Astrocyte (in vitro differentiated cells and primary cell): Measurements from ENCODE around the gene GNE. TPM values are rescaled to one million over a fixed set of nuclear protein-coding genes. Genes with fewer than 3 reads are reported as not detected.

Experiments
- DNase-seq: peaks from one replicate; pipeline ENCODE4 v3.0.0-alpha.2; 2010; ENCODE audit warnings: low read depth
- FAIRE-seq: peaks from 2 replicates; lab custom pipeline; 2011; peaks lifted over from hg19 to GRCh38; lab: Jason Lieb, UNC
- H2AFZ ChIP-seq: 2 replicates; pipeline ENCODE4 v1.6.0; 2012; ENCODE audit warnings: low read depth, low read length, inconsistent platforms
- H3K27ac ChIP-seq: 2 replicates; pipeline ENCODE4 v1.5.1; 2011; ENCODE audit warnings: low read depth, low read length, inconsistent platforms
- H3K27me3 ChIP-seq: 2 replicates; pipeline ENCODE4 v1.6.0; 2011; ENCODE audit warnings: low read length, inconsistent platforms; ENCODE audit not compliant: insufficient read depth
- H3K36me3 ChIP-seq: 2 replicates; pipeline ENCODE4 v1.5.1; 2011; ENCODE audit warnings: low read length, inconsistent platforms; ENCODE audit not compliant: insufficient read depth
- H3K4me1 ChIP-seq: 2 replicates; pipeline ENCODE4 v1.5.1; 2011; ENCODE audit warnings: low read length, inconsistent platforms; ENCODE audit not compliant: insufficient read depth
- H3K4me2 ChIP-seq: 2 replicates; pipeline ENCODE4 v1.6.0; 2012; ENCODE audit warnings: low read length, inconsistent platforms
- H3K4me3 ChIP-seq: 2 replicates; pipeline ENCODE4 v1.5.1; 2011; ENCODE audit warnings: low read depth, mild to moderate bottlenecking, low read length, inconsistent platforms; ENCODE audit not compliant: insufficient read depth
- H3K79me2 ChIP-seq: 2 replicates; pipeline ENCODE4 v1.6.0; 2012; ENCODE audit warnings: mild to moderate bottlenecking, low read length, inconsistent platforms; ENCODE audit not compliant: insufficient read depth
- H3K9ac ChIP-seq: 2 replicates; pipeline ENCODE4 v1.6.0; 2012; ENCODE audit warnings: mild to moderate bottlenecking, low read length, inconsistent platforms
- H3K9me3 ChIP-seq: 2 replicates; pipeline ENCODE4 v1.5.1; 2012; ENCODE audit warnings: low read depth, mild to moderate bottlenecking, low read length, inconsistent platforms; ENCODE audit not compliant: insufficient read depth
- H4K20me1 ChIP-seq: 2 replicates; pipeline ENCODE4 v1.6.0; 2012; ENCODE audit warnings: low read length, inconsistent platforms; ENCODE audit not compliant: insufficient read depth
- H3K27ac Mint-ChIP-seq: one replicate; pipeline ENCODE4 v1.8.0; 2021; ENCODE audit warnings: mild to moderate bottlenecking, mixed read lengths; ENCODE audit not compliant: unreplicated experiment
- H3K27me3 Mint-ChIP-seq: one replicate; pipeline ENCODE4 v1.8.0; 2021; ENCODE audit warnings: low read depth, mixed read lengths; ENCODE audit not compliant: unreplicated experiment
- H3K36me3 Mint-ChIP-seq: one replicate; pipeline ENCODE4 v1.8.0; 2021; ENCODE audit warnings: low read depth, mixed read lengths; ENCODE audit not compliant: unreplicated experiment
- H3K4me1 Mint-ChIP-seq: one replicate; pipeline ENCODE4 v1.8.0; 2021; ENCODE audit warnings: low read depth, mixed read lengths; ENCODE audit not compliant: unreplicated experiment
- H3K4me3 Mint-ChIP-seq: one replicate; pipeline ENCODE4 v1.8.0; 2021; ENCODE audit warnings: mild to moderate bottlenecking, moderate library complexity, mixed read lengths; ENCODE audit not compliant: unreplicated experiment
- H3K9me3 Mint-ChIP-seq: one replicate; pipeline ENCODE4 v1.8.0; 2021; ENCODE audit warnings: mild to moderate bottlenecking, mixed read lengths; ENCODE audit not compliant: unreplicated experiment
- EZH2 ChIP-seq: IDR thresholded peaks from 2 replicates; pipeline ENCODE4 v1.6.1; 2012; ENCODE audit warnings: mild to moderate bottlenecking, low read length, inconsistent platforms; ENCODE audit not compliant: insufficient read depth
- total RNA-seq: library from RNA; stranded (reverse); gene quantifications from 2 replicates; pipeline ENCODE4 v1.2.1, GENCODE V29; 2021
- TF ChIP-seq, protein P1 (sequence below): IDR thresholded peaks from 2 replicates; pipeline ENCODE4 v1.5.1; 2011; ENCODE audit warnings: low read depth, mild to moderate bottlenecking, inconsistent platforms, low read length, moderate library complexity; ENCODE audit not compliant: insufficient read depth

The GNE gene
- total RNA-seq, 1 donor from 2014 or later = 12.6 TPM

- Histone ChIP-seq H3K4me1 (no peaks in the 10 kb centered on the region), H3K27ac (no peak overlapping the region), H2AFZ (no peak overlapping the region), H3K4me2 (no peak overlapping the region), H3K79me2 (no peaks in the 10 kb centered on the region), H3K36me3 (no peaks in the 10 kb centered on the region), H3K9ac (no peak overlapping the region), H3K4me3 (no peak overlapping the region), H3K9me3 (no peaks in the 10 kb centered on the region), H4K20me1 (no peaks in the 10 kb centered on the region), H3K27me3 (no peaks in the 10 kb centered on the region)
- Mint-ChIP-seq H3K4me1 (peaks cover 3% of the 10 kb centered on the region), H3K36me3 (no peaks in the 10 kb centered on the region), H3K9me3 (no peaks in the 10 kb centered on the region), H3K27ac (no peak overlapping the region), H3K4me3 (no peak overlapping the region), H3K27me3 (no peaks in the 10 kb centered on the region)
- no peak for FAIRE-seq
- DNase-seq = no peak
- TF ChIP-seq, protein P1, sequence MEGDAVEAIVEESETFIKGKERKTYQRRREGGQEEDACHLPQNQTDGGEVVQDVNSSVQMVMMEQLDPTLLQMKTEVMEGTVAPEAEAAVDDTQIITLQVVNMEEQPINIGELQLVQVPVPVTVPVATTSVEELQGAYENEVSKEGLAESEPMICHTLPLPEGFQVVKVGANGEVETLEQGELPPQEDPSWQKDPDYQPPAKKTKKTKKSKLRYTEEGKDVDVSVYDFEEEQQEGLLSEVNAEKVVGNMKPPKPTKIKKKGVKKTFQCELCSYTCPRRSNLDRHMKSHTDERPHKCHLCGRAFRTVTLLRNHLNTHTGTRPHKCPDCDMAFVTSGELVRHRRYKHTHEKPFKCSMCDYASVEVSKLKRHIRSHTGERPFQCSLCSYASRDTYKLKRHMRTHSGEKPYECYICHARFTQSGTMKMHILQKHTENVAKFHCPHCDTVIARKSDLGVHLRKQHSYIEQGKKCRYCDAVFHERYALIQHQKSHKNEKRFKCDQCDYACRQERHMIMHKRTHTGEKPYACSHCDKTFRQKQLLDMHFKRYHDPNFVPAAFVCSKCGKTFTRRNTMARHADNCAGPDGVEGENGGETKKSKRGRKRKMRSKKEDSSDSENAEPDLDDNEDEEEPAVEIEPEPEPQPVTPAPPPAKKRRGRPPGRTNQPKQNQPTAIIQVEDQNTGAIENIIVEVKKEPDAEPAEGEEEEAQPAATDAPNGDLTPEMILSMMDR = no peak
- no peak for TF ChIP-seq EZH2
Measured at GRCh38 chr9:36290996-36291395, 32.7 kb upstream of the GNE start.

- H3K4me3 Mint-ChIP-seq = no peak overlapping the region
- H2AFZ ChIP-seq = no peak overlapping the region
- no peak for FAIRE-seq
Measured at GRCh38 chr9:36289836-36290435, 31.7 kb upstream of the GNE start.

DNA sequence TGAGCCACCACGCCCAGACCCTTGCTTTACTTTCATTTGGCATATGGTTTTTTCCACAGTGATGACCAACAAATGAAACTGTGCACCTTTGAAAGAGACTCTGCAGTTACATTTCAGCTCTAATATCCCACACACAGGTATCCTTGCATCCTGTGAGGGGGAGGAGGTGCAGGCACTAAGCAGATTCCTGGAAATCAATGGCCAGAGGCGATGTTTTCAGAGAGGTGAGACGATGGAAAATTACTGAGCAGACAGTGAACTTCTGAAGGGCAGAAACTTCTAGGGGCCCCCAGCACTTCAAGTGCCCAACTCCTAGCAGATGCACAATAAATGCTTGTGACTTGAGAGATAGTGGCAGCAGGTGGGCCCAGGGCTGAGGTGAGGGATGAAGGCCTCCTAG lies 29.8 kb upstream of the GNE start:
- Histone ChIP-seq H3K27me3 (no peaks in the 10 kb centered on the region), H3K9me3 (no peaks in the 10 kb centered on the region), H3K27ac (no peak overlapping the region), H3K4me3 (no peak overlapping the region), H3K79me2 (no peaks in the 10 kb centered on the region), H3K36me3 (no peaks in the 10 kb centered on the region), H3K4me1 (no peaks in the 10 kb centered on the region), H3K4me2 (no peak overlapping the region), H3K9ac (no peak overlapping the region), H2AFZ (no peak overlapping the region), H4K20me1 (no peaks in the 10 kb centered on the region)
- Mint-ChIP-seq H3K4me3 (no peak overlapping the region), H3K9me3 (no peaks in the 10 kb centered on the region), H3K36me3 (no peaks in the 10 kb centered on the region), H3K27me3 (no peaks in the 10 kb centered on the region), H3K4me1 (peaks cover 3% of the 10 kb centered on the region), H3K27ac (no peak overlapping the region)
- DNase-seq = no peak
- FAIRE-seq = no peak
- no peak for TF ChIP-seq EZH2
- TF ChIP-seq, protein P1 = no peak

More at GRCh38 chr9:36289836-36290435, 31.7 kb upstream of the GNE start:
- Histone ChIP-seq H3K4me1 (no peaks in the 10 kb centered on the region), H3K36me3 (no peaks in the 10 kb centered on the region), H3K27me3 (no peaks in the 10 kb centered on the region), H3K4me2 (no peak overlapping the region), H3K9ac (no peak overlapping the region), H4K20me1 (no peaks in the 10 kb centered on the region), H3K27ac (no peak overlapping the region), H3K79me2 (no peaks in the 10 kb centered on the region), H3K4me3 (no peak overlapping the region), H3K9me3 (no peaks in the 10 kb centered on the region)
- TF ChIP-seq, protein P1 = no peak
- TF ChIP-seq EZH2 = no peak
- H3K27ac Mint-ChIP-seq = no peak overlapping the region
- H3K4me1 Mint-ChIP-seq = peaks cover 3% of the 10 kb centered on the region
- no peak for DNase-seq
- no peaks in the 10 kb centered on the region for H3K36me3 Mint-ChIP-seq
- no peaks in the 10 kb centered on the region for H3K9me3 Mint-ChIP-seq
- no peaks in the 10 kb centered on the region for H3K27me3 Mint-ChIP-seq
